ENCODE data around the gene RALBP1.

RALBP1 gene

GRCh38 chr18:9521770-9522169 lies 46.5 kb downstream of the RALBP1 start:
- H3K4me1 ChIP-seq = no peaks in the 10 kb centered on the region
- no peak overlapping the region for H3K9ac ChIP-seq
- H2AFZ ChIP-seq = no peak overlapping the region
- peaks cover 17% of the 10 kb centered on the region for H3K79me2 ChIP-seq
- H3K27ac ChIP-seq = no peak overlapping the region
- no peaks in the 10 kb centered on the region for H3K9me3 ChIP-seq (ENCODE audit: control insufficient read depth, low read length)
- no peak overlapping the region for H3K4me2 ChIP-seq (ENCODE audit: low read length)
- TF ChIP-seq CTCF (IDR thresholded peaks at IDR 0.05) = no peak
- no peaks in the 10 kb centered on the region for H3K27me3 ChIP-seq (ENCODE audit: control insufficient read depth, insufficient read depth, low read length)
- H3K36me3 ChIP-seq (ENCODE audit: control insufficient read depth, insufficient read depth, low read length) = no peaks in the 10 kb centered on the region
- no peak overlapping the region for H3K4me3 ChIP-seq (ENCODE audit: low read depth, low read length)

- Histone ChIP-seq H3K79me2 (peaks cover 17% of the 10 kb centered on the region), H3K36me3 (ENCODE audit: control insufficient read depth, insufficient read depth, low read length) (no peaks in the 10 kb centered on the region), H3K9me3 (ENCODE audit: control insufficient read depth, low read length) (no peaks in the 10 kb centered on the region), H3K4me3 (ENCODE audit: low read depth, low read length) (no peak overlapping the region), H3K9ac (no peak overlapping the region), H3K27me3 (ENCODE audit: control insufficient read depth, insufficient read depth, low read length) (no peaks in the 10 kb centered on the region), H3K4me1 (no peaks in the 10 kb centered on the region), H2AFZ (no peak overlapping the region), H3K4me2 (ENCODE audit: low read length) (no peak overlapping the region), H3K27ac (no peak overlapping the region)
- no peak for TF ChIP-seq CTCF (IDR thresholded peaks at IDR 0.05)
Measured at GRCh38 chr18:9522952-9523351, 47.6 kb downstream of the RALBP1 start.

- no peaks in the 10 kb centered on the region for H3K4me1 ChIP-seq
- H3K9me3 ChIP-seq (ENCODE audit: control insufficient read depth, low read length) = no peaks in the 10 kb centered on the region
- no peak for TF ChIP-seq CTCF (IDR thresholded peaks at IDR 0.05)
- H3K4me2 ChIP-seq (ENCODE audit: low read length) = no peak overlapping the region
- no peaks in the 10 kb centered on the region for H3K36me3 ChIP-seq (ENCODE audit: control insufficient read depth, insufficient read depth, low read length)
- no peak overlapping the region for H2AFZ ChIP-seq
- H3K79me2 ChIP-seq = peaks cover 14% of the 10 kb centered on the region
- H3K4me3 ChIP-seq (ENCODE audit: low read depth, low read length) = no peak overlapping the region
- H3K9ac ChIP-seq = no peak overlapping the region
- no peak overlapping the region for H3K27ac ChIP-seq
- no peaks in the 10 kb centered on the region for H3K27me3 ChIP-seq (ENCODE audit: control insufficient read depth, insufficient read depth, low read length)
Measured at GRCh38 chr18:9526458-9526857, 51.1 kb downstream of the RALBP1 start.

GRCh38 chr18:9530226-9531009 lies 55.1 kb downstream of the RALBP1 start:
- no peaks in the 10 kb centered on the region for H3K4me1 ChIP-seq
- H2AFZ ChIP-seq = no peak overlapping the region
- no peak overlapping the region for H3K4me3 ChIP-seq (ENCODE audit: low read depth, low read length)
- TF ChIP-seq CTCF (IDR thresholded peaks at IDR 0.05) = no peak
- no peaks in the 10 kb centered on the region for H3K27me3 ChIP-seq (ENCODE audit: control insufficient read depth, insufficient read depth, low read length)
- H3K36me3 ChIP-seq (ENCODE audit: control insufficient read depth, insufficient read depth, low read length) = no peaks in the 10 kb centered on the region
- H3K9me3 ChIP-seq (ENCODE audit: control insufficient read depth, low read length) = no peaks in the 10 kb centered on the region
- no peaks in the 10 kb centered on the region for H3K79me2 ChIP-seq
- no peak overlapping the region for H3K9ac ChIP-seq
- H3K27ac ChIP-seq = no peak overlapping the region
- no peak overlapping the region for H3K4me2 ChIP-seq (ENCODE audit: low read length)

Measured in parathyroid adenoma (tissue), 2 donors.